Inferior parietal cortex (tissue), 1 donor: ENCODE data around the gene RPRD1B.
A peak's percentile ranks its signal among the peaks of the same experiment; 100 is the strongest.

Experiments
- DNase-seq: peaks from one replicate; pipeline ENCODE4 v3.0.0-alpha.2; 2016; ENCODE audit errors: extremely low spot score

Gene RPRD1B

DNA sequence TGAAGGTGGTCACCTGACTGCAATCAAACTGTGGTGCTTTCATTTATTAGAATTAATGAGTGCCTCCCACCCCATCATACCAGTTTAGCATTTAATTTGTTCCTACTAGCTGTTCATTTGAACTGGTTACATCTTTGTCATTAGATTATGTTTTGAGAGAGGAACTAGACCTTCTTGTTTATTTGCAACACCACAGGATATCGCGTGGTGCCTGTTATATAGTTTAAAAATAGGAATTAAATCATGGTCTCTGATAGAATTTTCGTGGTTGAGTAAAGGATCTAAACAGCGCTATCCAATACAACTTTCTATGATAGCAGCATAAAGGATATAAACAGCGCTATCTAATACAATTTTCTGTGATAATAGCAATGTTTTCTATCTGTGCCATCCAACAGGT lies 2.8 kb downstream of the RPRD1B start:
- no peak for DNase-seq

DNA sequence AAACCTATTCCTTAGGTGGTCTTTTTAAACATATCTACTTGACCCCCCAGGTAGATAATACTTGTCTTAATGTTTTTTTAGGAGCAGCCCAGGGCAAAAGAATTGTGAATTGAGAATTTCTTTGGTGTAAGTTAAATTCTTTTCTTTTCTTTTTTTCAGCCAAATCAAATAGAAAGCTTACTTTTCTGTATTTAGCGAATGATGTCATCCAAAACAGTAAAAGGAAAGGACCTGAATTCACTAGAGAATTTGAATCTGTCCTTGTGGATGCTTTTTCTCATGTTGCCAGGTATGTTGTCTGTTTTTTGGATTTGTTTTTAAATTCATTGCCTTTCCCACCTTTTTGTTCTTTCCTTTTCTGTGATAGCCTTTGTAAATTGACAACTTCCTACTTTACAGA lies 6.7 kb downstream of the RPRD1B start:
- DNase-seq = no peak

DNA sequence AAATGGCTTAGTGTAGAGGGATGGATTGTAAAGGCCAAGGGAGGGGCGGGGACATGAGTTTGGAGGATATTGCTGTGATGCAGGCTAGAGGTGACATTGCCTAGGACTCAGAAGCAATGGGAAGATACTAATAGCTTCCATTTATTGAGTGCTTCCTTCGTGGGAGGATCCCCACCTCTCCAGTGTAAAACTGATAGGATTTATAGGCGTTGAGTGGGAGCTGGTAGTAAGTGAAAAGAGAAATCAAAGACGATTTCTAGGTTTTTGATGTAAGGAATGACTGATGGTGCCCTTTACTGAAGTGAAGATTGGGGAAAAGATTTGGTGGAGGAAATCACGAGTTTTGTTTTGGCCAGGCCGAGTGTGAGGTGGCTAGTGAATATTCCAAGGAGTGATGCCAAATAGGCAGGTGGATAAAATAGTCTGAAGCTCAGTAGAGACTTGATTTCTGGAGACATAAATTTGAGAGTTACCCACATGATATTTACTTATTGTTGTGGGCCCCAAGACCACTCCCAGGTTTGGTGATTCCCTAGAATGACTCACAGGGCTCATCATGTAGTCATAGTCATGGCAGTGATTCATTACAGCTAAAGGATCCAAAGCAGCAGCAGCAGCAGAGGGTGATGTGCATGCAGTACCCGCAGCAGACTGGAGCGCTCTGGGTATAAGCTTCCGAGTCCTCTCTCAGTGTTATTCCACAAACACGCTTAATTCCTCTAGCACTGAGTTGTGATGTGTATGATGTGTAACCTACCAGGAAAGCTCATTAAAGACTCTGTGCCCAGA lies 10.2 kb downstream of the RPRD1B start:
- DNase-seq = no peak

DNA sequence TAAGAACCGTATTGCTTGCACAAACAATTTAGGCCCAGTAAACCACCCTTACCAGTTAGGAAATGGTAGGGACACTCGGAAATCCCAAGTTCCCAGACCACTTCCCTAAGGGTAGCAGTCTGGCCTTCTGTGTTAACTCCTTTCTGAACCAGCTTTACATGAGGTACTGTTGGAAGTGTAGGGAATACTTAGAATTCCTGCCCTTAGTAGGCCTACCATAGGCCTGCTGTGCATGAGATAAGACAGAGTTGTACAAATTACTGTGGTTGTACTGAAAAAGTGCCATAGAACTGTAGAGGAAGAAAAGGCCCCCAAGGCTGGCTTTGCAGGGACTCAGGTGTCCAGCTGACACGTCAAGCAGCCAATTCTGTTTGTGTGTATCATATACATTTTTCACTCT lies 11.1 kb downstream of the RPRD1B start:
- no peak for DNase-seq

DNA sequence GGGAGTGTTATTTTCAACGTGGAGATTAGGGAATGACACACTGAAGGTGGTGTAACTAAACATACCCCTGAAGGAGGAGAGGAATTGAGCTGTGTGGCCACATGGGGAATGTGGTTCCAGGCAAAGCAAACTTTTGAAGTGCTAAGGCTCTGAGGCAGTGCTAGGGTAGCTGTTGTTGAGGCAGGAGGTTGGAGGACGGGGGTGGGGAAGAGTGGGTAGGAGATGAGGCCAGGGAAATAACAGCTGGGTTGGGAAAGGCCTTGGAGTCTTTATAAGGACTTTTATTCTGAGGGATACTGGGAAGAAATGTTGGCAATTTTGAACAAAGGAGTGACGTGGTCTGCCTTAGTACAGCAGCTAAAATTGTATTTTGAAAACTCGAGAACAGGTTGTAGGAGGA lies 13.0 kb downstream of the RPRD1B start:
- DNase-seq = no peak

DNA sequence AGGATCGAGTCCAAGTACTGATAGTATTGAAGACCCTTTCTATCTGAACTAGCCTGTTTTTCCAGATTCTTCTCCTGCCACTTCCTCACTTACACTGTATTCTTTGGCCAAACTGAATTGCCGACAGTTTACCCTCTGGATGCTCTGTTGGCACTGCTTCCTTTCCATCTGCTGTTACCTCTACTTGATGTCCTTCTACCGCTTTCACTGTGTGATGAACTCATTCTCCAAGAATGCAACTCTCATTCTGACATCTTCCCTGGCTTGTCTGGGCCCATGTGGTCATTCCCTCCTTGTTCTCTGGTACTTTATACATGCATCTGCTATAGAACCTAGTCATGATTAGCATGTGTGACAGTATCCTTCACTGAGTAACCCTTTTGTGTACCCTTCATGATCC lies 16.3 kb downstream of the RPRD1B start:
- DNase-seq = no peak

DNA sequence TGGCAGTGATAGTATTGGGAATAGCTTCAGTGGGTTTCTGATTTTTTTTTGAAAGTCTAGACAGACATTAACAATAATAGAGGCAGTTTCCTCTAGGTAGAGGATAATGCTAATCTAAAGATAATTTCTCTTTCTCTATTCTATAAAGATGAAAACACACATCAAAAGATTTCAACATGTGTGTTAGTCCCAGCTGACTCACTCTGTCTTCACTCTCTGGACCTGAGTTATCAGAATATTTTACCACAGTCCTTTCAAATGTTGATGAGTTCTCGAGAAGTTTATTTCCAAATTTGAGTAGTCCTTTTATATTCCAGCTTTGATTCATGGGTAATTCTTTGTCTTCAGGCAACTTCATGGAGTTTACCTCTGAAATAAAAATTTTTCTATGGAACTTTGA lies 17.1 kb downstream of the RPRD1B start:
- no peak for DNase-seq

DNA sequence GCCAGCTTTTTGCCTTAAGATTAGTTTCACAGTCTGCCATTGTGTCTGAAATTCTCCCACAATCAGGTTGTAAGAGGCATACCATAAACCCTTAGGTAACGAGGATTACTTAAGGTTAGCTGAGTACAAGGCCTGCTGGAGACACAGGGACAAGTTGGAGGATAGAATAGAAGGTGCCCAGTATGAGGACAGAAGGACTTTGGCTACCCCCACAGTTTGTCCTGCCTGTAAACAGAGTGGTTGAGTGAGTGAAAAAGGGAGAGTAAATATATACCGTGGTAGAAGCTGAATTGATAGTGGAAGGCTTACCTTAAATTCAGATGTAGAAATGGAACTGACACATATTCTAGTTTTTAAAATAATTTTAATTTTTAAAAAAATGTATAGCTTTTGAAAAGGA lies 19.3 kb downstream of the RPRD1B start:
- no peak for DNase-seq

DNA sequence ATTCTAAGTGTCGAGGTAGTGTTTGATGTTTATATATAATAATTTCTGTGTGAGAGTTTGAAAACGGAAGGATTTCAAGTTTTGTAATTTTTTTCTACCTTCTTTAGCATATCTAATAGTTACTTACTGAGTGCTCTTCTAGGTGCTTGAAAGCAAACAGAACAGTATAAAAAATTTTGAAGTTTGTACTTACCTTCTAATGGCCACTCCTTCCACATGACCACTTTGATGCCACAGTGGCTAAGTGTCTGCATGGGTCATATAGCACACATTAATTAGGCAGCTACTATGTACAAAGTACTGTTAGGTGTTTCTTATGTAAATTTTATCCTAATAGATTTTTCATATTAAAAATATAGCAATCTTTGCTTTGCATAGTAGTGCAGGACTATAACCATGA lies 21.1 kb downstream of the RPRD1B start:
- no peak for DNase-seq

DNA sequence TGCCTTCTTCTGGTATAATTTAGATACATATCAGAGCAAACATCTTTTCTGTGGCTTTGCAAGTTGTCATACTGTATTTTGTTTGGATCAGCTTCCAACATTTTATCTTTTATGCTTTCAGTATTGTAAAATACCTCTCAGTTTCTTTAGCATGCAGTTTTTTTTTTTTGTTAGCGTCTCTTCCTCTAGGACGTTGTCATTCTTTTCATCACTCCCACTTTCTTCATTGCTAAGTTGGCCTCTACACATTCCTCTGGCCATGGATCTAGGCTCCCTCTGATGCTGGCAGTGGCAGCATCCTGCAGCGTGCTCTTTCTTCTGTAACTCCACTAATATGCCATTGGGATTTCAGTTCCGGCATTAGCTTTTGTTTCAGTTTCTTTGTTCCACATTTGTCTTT lies 21.7 kb downstream of the RPRD1B start:
- no peak for DNase-seq

DNA sequence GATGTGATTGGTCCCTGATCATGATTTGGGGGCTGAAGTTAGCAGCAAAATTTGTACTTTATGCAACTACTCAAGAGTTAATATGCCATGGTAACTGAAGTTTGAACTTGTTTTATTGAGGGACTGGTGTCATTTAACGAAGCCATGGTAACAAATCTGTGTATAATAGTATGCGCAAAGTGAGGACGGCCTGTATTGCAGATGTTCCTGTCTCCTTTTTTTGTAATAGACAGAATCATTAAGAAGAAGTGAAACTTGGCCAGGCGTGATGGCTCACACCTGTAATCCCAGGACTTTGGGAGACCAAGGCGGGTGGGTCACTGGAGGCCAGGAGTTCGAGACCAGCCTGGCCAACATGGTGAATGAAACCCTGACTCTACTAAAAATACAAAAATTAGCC lies 22.3 kb downstream of the RPRD1B start:
- no peak for DNase-seq

DNA sequence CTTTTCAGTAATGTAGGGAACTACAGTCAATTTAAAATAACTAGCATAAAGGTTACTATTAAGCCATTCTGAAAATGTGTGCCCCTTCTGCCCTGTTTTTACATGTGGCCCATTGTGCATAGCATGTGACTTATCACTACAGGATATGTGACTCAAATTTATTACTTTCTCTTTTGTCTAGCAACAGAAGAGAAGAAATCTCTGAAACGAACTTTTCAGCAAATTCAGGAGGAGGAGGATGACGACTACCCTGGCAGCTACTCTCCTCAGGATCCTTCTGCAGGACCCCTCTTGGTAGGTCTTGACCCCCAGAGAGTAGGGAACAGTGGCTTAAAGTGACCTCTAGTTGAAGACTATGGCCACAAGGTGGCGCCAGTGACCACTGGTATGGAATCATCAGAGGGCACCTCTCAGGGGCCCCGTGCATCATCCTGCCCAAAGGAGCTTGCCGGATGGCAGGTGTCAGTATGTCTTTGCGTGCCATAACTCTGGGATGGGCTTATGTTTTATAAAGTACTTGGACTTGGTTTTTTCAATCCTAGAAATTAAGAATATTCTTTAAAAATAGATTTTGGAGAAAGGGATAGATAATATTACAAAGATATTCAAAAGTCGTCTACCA lies 23.9 kb downstream of the RPRD1B start:
- peak; percentile 90 for DNase-seq

DNA sequence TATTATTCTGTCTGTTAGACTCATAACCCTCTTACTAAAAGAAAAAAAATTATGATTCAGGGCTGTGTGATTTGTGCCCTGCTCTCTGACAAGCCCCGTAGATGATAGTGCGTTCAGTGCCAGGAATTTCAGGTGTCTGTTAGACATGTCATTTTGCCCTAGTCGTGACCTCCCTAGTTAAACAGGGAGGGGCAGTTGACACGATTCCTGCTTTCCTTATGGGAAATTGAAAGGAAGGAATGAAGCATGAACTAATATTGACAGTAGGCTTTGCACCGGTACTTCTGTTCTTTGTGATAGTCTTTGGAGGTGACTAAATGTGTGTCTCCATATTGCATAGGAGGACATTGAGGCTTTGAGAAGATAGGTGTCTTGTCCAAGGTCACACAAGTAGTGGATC lies 26.3 kb downstream of the RPRD1B start:
- no peak for DNase-seq

DNA sequence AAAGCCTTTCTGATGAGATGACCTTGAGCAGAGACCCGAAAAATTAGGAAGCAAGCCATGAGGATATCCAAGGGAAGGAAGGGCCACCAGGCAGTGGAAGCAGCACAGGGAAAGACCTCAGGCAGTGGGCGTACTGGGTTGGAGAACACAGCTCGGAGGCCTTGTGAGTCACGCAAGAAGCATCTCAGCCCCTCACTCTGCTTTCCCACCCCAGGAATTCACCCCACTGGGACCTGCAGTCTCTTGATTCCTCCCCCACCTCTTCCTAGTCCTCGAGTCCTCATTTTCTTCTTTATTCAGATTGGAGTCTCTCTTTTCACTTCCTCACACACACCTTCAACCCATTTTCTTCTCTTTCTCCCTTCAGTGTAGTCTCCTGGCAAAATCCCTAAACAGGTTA lies 27.0 kb downstream of the RPRD1B start:
- no peak for DNase-seq

DNA sequence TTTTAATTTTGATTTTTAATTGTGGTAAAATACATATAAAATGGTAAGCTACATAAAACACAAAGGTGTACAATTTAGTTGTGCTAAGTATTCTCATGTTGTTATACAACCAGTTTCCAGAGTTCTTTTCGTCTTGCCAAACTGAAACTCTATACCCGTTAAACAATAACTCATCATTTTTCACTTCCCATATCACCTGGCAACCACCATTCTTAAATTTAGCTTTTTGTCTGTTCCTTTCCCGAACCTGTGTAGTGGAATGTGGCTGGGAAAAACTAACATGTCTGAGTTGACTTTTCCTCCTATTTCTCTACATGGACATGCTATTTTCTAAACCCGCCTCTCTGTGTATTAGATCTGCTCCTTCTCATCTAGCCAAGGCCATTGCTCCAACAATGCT lies 27.6 kb downstream of the RPRD1B start:
- no peak for DNase-seq

DNA sequence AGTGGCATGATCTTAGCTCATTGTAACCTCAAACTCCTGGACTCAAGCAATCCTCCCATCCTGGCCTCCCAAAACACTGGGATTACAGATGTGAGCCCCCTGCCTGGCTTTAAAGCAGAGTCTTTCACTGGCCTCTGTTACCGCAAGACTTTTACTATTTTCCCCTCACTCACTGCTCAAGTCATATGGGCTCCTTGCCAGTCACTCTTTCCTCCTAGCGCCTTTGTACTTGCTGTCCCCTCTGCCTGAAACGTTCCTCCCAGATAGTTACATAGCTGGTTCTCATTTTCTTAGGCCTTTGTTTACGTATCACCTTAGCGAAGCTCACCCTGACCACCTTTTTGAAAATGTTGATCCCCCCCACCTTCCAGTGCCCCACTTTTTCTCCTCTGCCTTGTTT lies 29.3 kb downstream of the RPRD1B start:
- DNase-seq = no peak

DNA sequence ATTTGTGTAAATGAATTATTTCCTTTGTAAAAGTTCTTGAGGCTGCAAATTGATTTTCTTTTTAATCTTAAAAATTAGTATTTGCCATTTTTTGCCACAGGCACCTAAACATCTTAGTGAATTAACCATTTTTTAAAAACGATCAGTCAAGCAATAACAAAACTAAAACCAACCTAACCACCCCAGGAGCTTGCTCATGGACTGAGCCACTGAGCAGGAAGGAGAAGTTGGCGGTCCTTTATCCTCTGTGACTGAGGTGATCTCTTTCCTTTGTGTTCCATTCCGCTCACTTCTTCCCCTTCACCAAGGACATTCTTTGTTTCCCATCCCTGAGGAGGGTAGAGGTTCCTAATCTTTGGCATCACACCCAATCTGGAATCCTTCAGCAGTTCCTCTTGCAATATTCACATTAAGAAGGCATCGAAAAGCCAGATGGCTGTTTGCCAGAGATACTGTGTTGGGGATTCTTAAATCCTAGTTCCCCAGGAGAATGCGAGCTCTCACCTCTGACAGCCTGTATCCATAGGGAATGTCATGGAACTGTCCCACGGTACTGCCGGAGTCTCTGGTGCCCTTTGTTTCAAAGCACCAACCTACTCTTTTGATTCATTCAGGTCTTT lies 30.5 kb downstream of the RPRD1B start:
- DNase-seq = no peak

DNA sequence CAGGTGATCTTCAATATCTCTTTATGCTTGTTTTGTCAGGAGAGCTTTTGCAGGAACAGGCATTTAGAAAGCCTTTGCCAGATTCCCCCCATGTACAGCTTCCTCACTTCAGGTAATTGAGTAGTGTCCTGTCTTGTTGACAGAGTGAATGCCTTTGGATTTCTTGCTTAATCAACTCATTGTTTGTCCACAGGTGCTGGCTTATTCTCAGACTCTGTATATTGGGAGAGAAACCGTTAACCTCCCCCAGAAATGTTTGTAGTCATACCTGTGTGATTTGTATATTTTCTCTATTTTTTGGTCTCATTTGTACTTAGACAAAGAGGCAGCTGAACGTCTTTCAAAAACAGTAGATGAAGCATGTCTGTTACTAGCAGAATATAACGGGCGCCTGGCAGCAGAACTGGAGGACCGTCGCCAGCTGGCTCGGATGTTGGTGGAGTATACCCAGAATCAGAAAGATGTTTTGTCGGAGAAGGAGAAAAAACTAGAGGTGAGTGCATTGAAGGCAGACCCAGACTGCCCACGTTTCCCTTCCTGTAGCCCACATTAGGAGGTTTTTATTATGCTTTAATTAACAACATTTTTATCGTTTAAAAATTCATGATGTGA lies 32.3 kb downstream of the RPRD1B start:
- peak; percentile 35 for DNase-seq

DNA sequence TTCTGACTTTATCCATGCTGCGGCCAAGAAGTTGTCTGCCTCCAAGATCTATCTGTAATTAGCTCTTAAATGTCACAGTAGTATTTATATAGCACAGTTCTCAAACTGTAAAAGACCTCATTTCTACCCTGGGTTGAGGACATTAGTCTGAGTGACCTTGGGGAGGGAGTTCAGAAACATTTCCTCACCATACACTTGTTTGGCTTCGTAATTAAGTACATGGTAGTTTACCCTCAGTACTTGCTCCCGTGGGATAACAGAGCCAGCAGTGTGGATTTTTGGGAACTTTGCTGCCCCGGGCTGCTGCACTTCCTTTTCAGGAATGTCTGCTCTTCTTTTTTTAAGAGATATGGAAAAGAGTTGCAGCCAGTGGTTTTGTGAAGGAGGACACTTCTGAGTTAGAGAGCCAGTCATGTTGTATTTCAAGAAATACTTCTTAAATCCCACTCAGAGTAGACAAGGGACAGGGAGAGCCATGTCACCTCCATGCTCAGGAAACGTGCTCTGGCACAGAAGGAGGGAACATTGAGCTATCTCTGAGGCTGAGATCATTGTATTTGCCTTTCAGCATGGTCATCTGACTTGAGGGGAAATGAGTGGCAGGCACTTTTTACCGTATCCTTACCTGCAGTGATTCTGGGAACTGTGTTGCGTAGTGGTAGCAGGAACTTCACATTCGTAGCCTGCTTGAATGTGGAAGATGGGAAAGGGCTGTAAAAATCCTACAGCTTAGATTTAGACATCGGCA lies 33.6 kb downstream of the RPRD1B start:
- no peak for DNase-seq

DNA sequence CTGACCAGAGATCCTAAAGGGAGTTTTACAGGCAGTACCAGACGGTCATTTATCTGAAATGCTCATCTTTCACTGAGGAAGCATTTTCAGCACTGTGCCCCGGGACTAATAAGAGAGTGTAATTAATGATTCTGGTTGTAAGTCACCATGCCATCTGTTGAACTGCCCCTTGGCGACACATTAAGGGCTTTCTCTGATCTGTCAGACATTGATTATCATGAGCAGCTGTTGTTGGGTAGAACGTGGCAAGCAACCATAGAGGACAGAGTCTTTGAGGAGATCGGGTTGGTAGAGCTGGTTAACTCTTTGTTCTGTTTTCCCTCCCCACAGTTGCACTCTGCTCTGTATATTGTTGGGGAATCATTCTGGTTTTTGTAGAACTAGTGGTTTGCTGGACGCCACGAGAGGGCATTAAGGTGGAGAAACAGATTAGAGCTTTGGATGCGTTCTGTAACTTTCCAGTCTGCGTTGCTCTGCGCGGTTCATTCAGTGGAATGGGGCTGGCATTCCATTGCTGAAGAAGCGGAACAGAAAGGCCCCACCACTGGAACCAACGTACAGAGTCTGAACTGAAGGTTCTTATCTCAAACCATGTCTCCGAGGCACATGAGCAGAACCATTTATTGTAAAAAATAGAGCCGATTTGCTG lies 34.3 kb downstream of the RPRD1B start:
- DNase-seq = no peak

DNA sequence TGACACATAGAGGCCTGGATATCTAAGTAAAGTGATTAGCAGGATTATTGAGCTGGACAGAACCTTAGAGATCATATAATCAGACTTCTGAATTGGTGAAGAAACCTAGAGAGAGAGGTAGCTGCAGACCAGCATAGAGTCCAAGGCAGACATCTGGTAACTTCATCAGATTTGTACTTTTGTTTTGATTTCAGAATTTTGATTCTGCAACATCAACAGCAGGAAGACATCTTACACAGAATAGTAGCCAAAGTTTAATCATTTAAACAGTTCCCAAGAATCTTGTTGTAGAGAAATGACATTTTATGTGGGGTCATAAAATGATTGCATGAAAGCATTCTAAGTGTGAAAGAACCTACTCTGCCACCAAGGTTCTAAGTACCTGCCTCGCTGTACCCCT lies 39.4 kb downstream of the RPRD1B start:
- DNase-seq = no peak
